ENCODE data around the gene ERICH6B.

ERICH6B gene

GRCh38 chr13:45598597-45598996 lies 16.9 kb downstream of the ERICH6B start:
- no peak for DNase-seq

GRCh38 chr13:45596800-45597475 lies 18.6 kb downstream of the ERICH6B start:
- no peak for DNase-seq

- DNase-seq = no peak
Observed at GRCh38 chr13:45595965-45596364, 19.6 kb downstream of the ERICH6B start.

- DNase-seq = no peak
Observed at GRCh38 chr13:45594764-45595163, 20.8 kb downstream of the ERICH6B start.

GRCh38 chr13:45594227-45594626 lies 21.3 kb downstream of the ERICH6B start:
- no peak for DNase-seq

- DNase-seq = no peak
Observed at GRCh38 chr13:45592758-45593157, 22.8 kb downstream of the ERICH6B start.

- DNase-seq = no peak
Observed at GRCh38 chr13:45590066-45590465, 25.5 kb downstream of the ERICH6B start.

- DNase-seq = no peak
Observed at GRCh38 chr13:45587897-45588296, 27.6 kb downstream of the ERICH6B start.

- no peak for DNase-seq
Observed at GRCh38 chr13:45584816-45585215, 30.7 kb downstream of the ERICH6B start.

- DNase-seq = no peak
Observed at GRCh38 chr13:45582408-45583076, 33.0 kb downstream of the ERICH6B start.

GRCh38 chr13:45576466-45576865 lies 39.1 kb downstream of the ERICH6B start:
- DNase-seq = no peak

GRCh38 chr13:45575830-45576180 lies 39.7 kb downstream of the ERICH6B start:
- no peak for DNase-seq

GRCh38 chr13:45575146-45575829 lies 40.3 kb downstream of the ERICH6B start:
- DNase-seq = no peak

GRCh38 chr13:45565331-45565730 lies 50.2 kb downstream of the ERICH6B start:
- DNase-seq = no peak

GRCh38 chr13:45564133-45564776 lies 51.3 kb downstream of the ERICH6B start:
- no peak for DNase-seq

- no peak for DNase-seq
Observed at GRCh38 chr13:45554604-45555109, 60.9 kb downstream of the ERICH6B start.

- DNase-seq = no peak
Observed at GRCh38 chr13:45548281-45548680, 67.3 kb downstream of the ERICH6B start.

GRCh38 chr13:45546410-45546765 lies 69.2 kb downstream of the ERICH6B start:
- no peak for DNase-seq

GRCh38 chr13:45545686-45546409 lies 69.7 kb downstream of the ERICH6B start:
- DNase-seq = no peak

- no peak for DNase-seq
Observed at GRCh38 chr13:45544520-45544919, 71.0 kb downstream of the ERICH6B start.

GRCh38 chr13:45542878-45543277 lies 72.7 kb downstream of the ERICH6B start:
- DNase-seq = no peak

- DNase-seq = no peak
Observed at GRCh38 chr13:45542391-45542790, 73.1 kb downstream of the ERICH6B start.

- DNase-seq = no peak
Observed at GRCh38 chr13:45541806-45542205, 73.7 kb downstream of the ERICH6B start.

Measured in cortex of kidney (tissue), 1 donor.